IPS DF 6.9 (cell line): ENCODE results near the gene CUX1.
"Not testable (repeated sequence)": the region's sequence is repeated elsewhere in the genome, so short reads cannot be mapped to it uniquely, and the experiment has no call there.

Experiments
- DNase-seq: peaks from one replicate; pipeline ENCODE4 v3.0.0-alpha.2; 2013; ENCODE audit warnings: low read depth, low spot score
- H3K27ac ChIP-seq: one replicate; pipeline ENCODE4 v1.5.1; 2013; ENCODE audit warnings: low read length, control low read depth
- H3K27me3 ChIP-seq: 2 replicates; pipeline ENCODE4 v1.6.1; 2013; ENCODE audit warnings: mild to moderate bottlenecking, low read length; ENCODE audit not compliant: control insufficient read depth, insufficient read depth
- H3K36me3 ChIP-seq: 2 replicates; pipeline ENCODE4 v1.6.1; 2013; ENCODE audit warnings: low read length; ENCODE audit not compliant: control insufficient read depth, insufficient read depth
- H3K4me1 ChIP-seq: 2 replicates; pipeline ENCODE4 v1.6.1; 2013; ENCODE audit warnings: low read length; ENCODE audit not compliant: control insufficient read depth, insufficient read depth
- H3K4me3 ChIP-seq: 2 replicates; pipeline ENCODE4 v1.5.1; 2013; ENCODE audit warnings: mild to moderate bottlenecking, low read length
- H3K9me3 ChIP-seq: 2 replicates; pipeline ENCODE4 v1.6.1; 2013; ENCODE audit warnings: low read length, inconsistent platforms; ENCODE audit not compliant: control insufficient read depth, insufficient read depth
- WGBS: extraction: QIAGEN DNeasy Blood & Tissue Kit; methylation state at CpG from one replicate; pipeline ENCODE4 v1.1.7; 2013; ENCODE audit warnings: mixed read lengths, missing lambda C conversion rate; ENCODE audit not compliant: insufficient read length, insufficient coverage; 5-methylcytosine and 5-hydroxymethylcytosine counted together

CUX1 gene

DNA sequence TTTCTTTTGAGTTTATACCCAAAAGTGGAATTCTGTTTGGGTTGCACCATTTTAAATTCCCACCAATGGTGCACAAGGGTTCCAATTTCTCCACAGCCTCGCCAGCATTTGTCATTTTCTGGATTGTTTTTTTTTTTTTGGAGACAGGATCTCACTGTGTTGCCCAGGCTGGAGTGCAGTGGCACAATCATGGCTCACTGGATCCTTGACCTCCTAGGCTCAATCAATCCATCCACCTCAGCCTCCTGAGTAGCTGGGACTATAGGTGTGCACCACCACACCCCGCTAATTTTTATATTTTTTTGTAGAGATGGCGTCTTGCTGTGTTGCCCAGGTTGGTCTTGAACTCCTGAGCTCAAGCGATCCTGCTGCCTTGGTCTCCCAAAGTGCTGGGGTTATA is 46.6 kb downstream of the CUX1 start:
- DNase-seq = no peak
- H3K27me3 ChIP-seq = no peaks in the 10 kb centered on the region
- H3K9me3 ChIP-seq = no peaks in the 10 kb centered on the region
- H3K4me1 ChIP-seq = peaks cover 9% of the 10 kb centered on the region
- no peak overlapping the region for H3K27ac ChIP-seq
- no peak overlapping the region for H3K4me3 ChIP-seq
- no peaks in the 10 kb centered on the region for H3K36me3 ChIP-seq
- WGBS = no CpG with 5 or more reads among the region's 4 CpGs

DNA sequence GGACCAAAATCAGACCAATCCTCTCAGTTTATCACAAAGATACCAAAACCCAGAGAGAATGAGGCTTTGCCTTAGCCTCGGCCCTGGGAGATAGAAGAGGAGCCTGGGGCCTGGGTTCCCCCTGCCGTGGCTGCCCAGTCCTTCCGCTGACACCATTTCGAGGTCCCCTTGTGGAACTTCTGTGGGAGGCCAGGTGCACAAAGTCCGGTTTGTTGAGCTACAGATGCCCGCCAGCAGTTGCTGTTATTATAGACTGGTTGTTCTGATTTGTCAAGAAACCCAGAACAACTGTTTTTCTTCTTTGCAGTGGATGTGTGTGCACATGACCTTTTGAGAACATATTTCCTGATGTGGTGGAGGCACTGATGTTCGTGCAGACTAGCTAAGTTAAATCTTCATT is 47.6 kb downstream of the CUX1 start:
- Histone ChIP-seq H3K9me3 (no peaks in the 10 kb centered on the region), H3K4me1 (peaks cover 15% of the 10 kb centered on the region), H3K4me3 (no peak overlapping the region), H3K27me3 (no peaks in the 10 kb centered on the region), H3K36me3 (no peaks in the 10 kb centered on the region), H3K27ac (no peak overlapping the region)
- DNase-seq = no peak
- WGBS = no CpG with 5 or more reads among the region's 7 CpGs

DNA sequence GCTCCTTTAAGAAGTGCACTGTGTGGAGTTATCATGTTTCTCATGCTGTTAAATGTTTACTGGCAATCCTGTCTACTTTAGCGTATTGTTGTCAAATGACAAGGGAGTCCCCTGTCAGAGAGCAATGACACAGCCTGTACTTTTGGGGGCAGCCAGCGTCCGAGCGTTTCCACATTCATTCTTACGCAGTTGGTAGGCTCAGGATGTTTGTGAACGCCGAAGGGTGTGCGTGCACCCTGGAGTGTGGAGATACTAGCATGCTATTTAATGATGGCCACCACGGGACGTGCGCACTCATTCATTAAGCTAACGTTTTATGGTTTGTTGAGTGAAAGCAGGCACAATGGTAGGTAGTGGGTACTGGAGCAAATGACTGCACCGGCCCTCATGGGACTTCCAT is 48.0 kb downstream of the CUX1 start:
- no peaks in the 10 kb centered on the region for H3K27me3 ChIP-seq
- WGBS = no CpG with 5 or more reads among the region's 13 CpGs
- no peaks in the 10 kb centered on the region for H3K36me3 ChIP-seq
- H3K9me3 ChIP-seq = no peaks in the 10 kb centered on the region
- no peak for DNase-seq
- peaks cover 13% of the 10 kb centered on the region for H3K4me1 ChIP-seq
- H3K27ac ChIP-seq = no peak overlapping the region
- H3K4me3 ChIP-seq = no peak overlapping the region

DNA sequence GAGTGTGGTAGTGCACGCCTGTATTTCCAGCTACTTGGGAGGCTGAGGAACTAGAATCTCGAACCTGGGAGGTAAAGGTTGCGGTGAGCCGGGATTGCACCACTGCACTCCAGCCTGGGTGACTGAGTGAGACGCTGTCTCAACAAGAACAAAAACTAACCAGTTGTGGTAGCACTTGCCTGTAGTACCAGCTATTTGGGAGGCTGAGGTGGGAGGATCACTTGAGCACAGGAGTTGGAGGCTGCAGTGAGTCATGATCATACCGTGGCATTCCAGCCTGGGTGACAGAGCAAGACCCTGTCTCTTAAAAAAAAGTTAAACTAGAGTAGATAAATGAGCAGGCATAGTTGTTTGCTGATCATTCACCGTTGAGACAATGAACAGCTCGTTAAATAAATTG is 48.9 kb downstream of the CUX1 start:
- peaks cover 14% of the 10 kb centered on the region for H3K4me1 ChIP-seq
- no CpG with 5 or more reads among the region's 8 CpGs for WGBS
- no peaks in the 10 kb centered on the region for H3K9me3 ChIP-seq
- no peak for DNase-seq
- no peaks in the 10 kb centered on the region for H3K36me3 ChIP-seq
- no peak overlapping the region for H3K27ac ChIP-seq
- no peaks in the 10 kb centered on the region for H3K27me3 ChIP-seq
- H3K4me3 ChIP-seq = no peak overlapping the region

DNA sequence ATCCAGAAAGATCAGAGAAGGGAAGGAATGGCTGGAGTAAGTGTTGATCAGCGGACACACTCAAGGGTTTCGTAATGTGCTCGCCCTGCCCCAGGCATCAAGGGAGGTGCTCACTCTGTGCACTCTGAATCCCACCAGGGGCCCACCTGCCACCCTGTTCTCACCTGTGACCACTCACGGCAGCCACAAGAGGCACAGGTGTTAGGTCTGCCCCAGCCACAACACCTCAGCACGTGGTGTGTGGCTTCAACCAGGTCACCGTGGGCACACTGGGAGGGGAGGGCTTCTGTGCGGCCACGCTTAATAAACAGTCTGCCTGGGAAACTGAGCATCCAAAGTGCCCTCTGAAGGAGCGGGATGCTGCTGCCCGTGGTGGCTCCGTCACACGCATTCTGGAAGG is 49.8 kb downstream of the CUX1 start:
- Histone ChIP-seq H3K9me3 (no peaks in the 10 kb centered on the region), H3K4me3 (no peak overlapping the region), H3K4me1 (peaks cover 14% of the 10 kb centered on the region), H3K36me3 (no peaks in the 10 kb centered on the region), H3K27ac (no peak overlapping the region), H3K27me3 (no peaks in the 10 kb centered on the region)
- no CpG with 5 or more reads among the region's 12 CpGs for WGBS
- DNase-seq = no peak

DNA sequence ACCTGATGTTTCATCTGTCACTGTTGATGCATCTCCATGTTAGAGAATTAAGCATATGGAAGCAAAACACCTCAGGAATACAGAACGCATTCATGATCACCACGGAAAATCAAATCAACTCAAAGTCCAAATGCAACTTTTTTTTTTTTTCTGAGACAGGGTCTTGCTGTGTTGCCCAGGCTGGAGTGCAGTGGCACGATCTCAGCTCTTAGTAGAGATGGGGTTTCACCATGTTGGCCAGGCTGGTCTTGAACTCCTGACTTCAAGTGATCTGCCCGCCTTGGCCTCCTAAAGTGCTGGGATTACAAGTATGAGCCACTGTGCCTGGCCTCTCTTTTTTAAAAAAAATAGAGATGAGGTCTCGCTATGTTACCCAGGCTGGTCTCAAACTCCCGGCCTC is 50.3 kb downstream of the CUX1 start:
- DNase-seq, H3K9me3 ChIP-seq, H3K36me3 ChIP-seq, H3K27me3 ChIP-seq, H3K27ac ChIP-seq, H3K4me3 ChIP-seq: not testable (repeated sequence)
- WGBS = no CpG with 5 or more reads among the region's 6 CpGs
- H3K4me1 ChIP-seq = peaks cover 14% of the 10 kb centered on the region

DNA sequence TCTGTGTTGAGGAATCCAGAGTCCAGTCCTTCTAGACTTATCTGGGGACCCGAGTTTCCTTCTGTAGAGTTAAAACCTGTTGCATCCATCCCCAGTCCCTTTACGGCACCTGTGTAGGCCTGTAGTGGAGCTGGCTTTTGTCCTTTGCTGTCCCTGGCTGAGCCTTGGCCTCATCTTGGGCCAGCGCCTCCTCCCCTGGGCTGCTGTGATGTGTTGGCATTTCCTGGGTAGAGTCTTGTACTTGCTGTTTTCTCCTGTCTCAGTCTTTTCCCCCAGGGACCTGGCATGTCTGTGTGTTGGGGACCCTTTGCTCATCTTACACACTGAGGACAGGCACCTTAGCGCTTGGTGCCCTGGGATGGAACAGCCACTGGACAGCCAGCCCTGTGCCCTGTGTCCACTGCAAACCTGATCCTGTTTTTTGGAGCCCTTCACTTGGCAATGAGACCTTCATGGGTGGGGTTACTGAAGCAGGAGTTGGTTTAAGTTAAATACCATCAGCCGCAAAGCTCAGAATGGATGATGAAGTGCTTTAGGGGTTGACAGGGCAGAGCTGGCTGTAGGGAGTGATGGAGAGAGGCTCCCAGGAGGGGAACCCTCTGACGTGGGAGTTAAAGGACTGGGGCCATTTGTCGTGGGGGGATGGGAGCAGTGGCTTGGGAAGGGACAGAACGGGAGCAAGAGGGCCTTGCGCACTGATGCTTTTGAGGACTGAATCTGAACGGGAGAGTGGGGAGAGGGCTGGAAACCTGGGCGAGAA is 50.9 kb downstream of the CUX1 start:
- DNase-seq = no peak
- peaks cover 14% of the 10 kb centered on the region for H3K4me1 ChIP-seq
- H3K4me3 ChIP-seq = no peak overlapping the region
- H3K27ac ChIP-seq = no peak overlapping the region
- no peaks in the 10 kb centered on the region for H3K36me3 ChIP-seq
- no CpG with 5 or more reads among the region's 11 CpGs for WGBS
- H3K9me3 ChIP-seq = no peaks in the 10 kb centered on the region
- no peaks in the 10 kb centered on the region for H3K27me3 ChIP-seq

DNA sequence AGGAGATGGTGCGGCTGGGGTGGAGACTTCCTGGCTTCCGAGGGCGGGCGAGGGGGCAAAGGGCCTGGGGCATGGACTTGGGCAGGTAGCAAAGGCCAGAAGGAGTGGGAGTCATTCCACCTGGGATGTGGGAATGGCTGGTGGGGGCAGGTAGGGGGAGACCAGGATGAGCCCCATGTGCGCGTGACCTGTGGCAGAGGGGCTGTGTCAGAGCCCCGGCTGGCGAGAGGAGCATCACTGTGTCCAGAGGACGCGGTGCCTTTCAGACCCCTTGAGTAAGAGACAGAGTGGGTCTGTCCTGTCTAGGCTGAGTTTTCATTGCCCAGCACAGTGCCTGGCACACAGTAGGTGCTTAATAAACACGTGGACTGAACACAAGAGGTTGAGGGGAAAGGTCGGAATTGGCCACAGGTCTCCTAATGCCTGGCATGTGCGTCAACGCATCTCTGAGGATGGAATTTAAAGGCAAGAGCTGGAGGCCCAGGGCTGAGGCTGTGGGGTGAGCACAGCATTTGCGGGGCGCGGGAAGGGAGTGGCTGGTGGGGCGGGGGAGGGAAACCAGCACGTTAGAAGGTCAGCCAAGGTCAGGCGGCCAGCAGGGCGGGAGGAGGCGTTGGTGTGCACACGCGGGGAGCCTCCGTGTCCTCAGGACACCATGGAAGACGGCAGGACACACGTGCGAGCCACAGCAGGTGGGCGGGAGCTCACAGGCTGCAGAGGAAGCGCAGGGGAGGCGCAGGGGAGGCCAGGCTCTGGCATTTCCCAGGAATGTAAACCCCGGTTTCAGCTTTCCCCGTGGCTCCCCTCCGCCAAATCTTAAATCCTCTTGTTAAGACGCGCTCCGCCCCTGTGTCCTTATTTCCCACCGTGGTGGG is 51.8 kb downstream of the CUX1 start:
- no peak overlapping the region for H3K4me3 ChIP-seq
- H3K27ac ChIP-seq = no peak overlapping the region
- no peak for DNase-seq
- WGBS = no CpG with 5 or more reads among the region's 38 CpGs
- H3K4me1 ChIP-seq = peaks cover 15% of the 10 kb centered on the region
- no peaks in the 10 kb centered on the region for H3K27me3 ChIP-seq
- no peaks in the 10 kb centered on the region for H3K36me3 ChIP-seq
- H3K9me3 ChIP-seq = no peaks in the 10 kb centered on the region

DNA sequence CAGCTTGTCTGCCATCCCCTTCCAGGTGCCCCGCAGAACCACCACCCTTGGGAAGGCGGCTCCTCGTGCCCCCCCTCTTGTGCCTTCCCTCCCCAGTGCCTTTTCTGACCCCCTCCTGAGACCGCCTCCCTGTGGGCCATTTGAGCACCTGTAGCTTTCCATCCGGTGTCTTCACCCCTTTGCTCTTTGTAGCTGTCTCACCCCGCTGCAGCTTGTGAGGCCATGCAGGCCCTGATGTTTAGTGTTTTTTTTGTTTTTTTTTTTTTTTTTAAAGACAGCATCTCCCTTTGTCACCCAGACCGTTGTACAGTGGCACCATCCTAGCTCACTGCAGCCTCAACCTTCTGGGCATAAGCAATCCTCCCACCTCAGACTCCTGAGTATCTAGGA is 52.5 kb downstream of the CUX1 start:
- Histone ChIP-seq H3K9me3 (no peaks in the 10 kb centered on the region), H3K27ac (no peak overlapping the region), H3K4me3 (no peak overlapping the region), H3K36me3 (no peaks in the 10 kb centered on the region), H3K4me1 (peaks cover 20% of the 10 kb centered on the region), H3K27me3 (no peaks in the 10 kb centered on the region)
- WGBS = no CpG with 5 or more reads among the region's 7 CpGs
- DNase-seq = no peak

DNA sequence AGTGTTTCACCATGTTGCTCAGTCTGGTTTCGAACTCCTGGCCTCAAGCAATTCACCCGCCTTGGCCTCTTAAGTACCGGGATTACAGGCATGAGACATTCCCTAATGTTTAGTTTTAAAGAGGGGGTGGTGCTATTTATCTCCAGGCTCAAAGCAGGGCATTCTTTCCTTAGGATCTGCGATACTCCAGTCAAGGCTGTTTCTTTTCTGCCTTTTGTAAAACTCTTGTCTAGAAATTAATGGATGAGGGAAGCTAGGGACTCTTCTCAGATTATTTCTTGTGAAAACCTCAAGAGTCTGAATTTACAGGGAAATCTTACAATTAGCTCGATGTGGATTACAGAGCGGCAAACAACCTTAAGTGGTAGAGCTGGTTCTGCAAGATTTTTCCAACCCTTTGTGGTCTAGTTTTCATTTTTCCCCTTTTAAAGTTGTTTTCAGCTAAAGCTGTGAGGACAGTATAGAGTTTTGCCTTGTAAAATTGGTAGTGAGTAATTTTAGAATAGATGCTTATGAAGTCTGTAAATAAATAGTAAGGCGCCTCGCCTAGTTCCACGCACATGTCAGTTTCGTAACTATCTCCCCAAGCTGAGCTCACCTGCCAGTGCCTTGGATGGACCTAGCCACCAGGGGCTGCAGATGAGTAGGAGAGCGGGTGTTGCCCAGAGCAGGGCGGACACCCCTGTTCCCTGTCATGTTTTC is 53.1 kb downstream of the CUX1 start:
- peaks cover 22% of the 10 kb centered on the region for H3K4me1 ChIP-seq
- DNase-seq = no peak
- H3K4me3 ChIP-seq = no peak overlapping the region
- no peaks in the 10 kb centered on the region for H3K27me3 ChIP-seq
- no peaks in the 10 kb centered on the region for H3K36me3 ChIP-seq
- WGBS = no CpG with 5 or more reads among the region's 12 CpGs
- no peaks in the 10 kb centered on the region for H3K9me3 ChIP-seq
- no peak overlapping the region for H3K27ac ChIP-seq
